HUDEP-2 (cell line): ENCODE results near the gene LRRC8D.
"Not testable (repeated sequence)": the region's sequence is repeated elsewhere in the genome, so short reads cannot be mapped to it uniquely, and the experiment has no call there.

Experiments
- DNase-seq, 76 experiments: peaks; one replicate each; lab custom pipeline; 2025; ENCODE audit not compliant: unreplicated experiment in 76 of 76; lab: John Stamatoyannopoulos, UW

The LRRC8D gene

DNA sequence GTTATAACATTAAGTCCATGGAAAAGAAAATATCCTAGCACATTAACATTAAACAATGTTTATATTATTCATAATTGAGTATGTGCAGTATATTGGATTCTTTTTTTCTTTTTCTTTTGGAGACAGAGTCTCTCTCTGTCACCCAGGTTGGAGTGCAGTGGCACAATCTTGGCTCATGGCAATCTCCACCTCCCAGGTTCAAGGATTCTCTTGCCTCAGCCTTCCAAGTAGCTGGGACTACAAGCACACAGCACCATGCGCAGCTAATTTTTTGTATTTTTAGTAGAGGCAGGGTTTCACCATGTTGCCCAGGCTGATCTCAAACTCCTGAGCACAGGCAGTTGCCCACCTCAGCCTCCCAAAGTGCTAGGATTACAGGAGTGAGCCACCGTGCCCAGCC, 162.0 kb downstream of the LRRC8D start:
- not testable (repeated sequence) for DNase-seq

DNA sequence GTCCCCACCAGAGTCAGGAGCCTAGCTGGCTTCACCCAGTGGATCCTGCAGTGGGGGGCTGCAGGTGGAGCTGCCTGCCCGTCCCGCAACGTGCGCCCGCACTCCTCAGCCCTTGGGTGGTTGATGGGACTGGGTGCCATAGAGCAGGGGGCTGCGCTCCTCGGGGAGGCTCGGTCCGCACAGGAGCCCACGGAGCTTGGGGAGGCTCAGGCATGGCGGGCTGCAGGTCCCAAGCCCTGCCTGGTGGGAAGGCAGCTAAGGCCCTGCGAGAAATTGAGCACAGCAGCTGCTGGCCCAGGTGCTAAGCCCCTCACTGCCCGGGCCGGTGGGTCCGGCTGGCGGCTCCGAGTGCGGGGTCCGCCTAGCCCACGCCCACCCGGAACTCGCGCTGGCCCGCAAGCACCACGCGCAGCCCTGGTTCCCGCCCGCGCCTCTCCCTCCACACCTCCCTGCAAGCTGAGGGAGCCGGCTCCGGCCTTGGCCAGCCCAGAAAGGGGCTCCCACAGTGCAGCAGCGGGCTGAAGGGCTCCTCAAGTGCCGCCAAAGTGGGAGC, 163.8 kb downstream of the LRRC8D start:
- not testable (repeated sequence) for DNase-seq

DNA sequence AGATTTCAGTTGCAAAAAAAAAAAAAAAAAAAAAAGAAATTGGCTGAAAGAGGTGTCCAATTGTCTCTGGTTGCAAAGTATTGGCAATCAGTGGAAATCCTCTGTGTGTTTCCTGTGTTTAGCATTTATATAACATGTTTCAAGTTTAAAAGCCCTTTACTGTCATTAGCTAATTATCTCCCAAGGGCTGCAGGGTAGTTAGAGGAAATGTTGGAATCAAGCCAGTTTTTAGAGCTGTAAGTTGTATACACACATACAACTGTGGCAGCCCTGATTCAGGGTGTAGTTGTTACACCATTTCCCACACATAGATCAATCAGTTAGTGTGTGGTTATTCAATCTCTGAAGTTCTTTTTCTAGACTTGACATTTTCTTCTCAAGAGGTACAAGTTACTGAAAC, 165.2 kb downstream of the LRRC8D start:
- DNase-seq, result no peak
